ENCODE data around the gene OR5K2.

OR5K2 gene

DNA sequence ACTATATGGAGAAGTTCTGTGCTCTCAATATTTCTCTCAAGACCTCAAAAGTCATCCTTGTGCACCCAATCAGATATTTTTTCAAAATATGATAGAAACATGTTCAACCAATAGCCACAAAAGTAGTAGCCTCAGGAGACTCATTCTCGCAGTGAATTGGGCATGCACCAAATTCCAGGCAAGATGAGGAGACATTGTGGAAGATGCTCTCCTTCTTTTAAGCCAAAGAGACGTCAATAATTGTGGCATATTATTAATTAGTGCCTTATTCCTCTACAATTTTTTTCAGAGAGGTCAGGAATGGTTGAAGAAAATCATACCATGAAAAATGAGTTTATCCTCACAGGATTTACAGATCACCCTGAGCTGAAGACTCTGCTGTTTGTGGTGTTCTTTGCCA lies at the start of gene OR5K2:
Gene OR5K2, plus strand, starts transcription at position 301 of the 400 bp plus-strand sequence. Its CDS starts 0 bp downstream, at position 301.
- no peak for DNase-seq

GRCh38 chr3:98449606-98450193 lies 47.8 kb upstream of the OR5K2 start:
- no peak for DNase-seq

- DNase-seq: no peak
These were observed 47.1 kb upstream of the OR5K2 start for GRCh38 chr3:98450372-98450771.

DNA sequence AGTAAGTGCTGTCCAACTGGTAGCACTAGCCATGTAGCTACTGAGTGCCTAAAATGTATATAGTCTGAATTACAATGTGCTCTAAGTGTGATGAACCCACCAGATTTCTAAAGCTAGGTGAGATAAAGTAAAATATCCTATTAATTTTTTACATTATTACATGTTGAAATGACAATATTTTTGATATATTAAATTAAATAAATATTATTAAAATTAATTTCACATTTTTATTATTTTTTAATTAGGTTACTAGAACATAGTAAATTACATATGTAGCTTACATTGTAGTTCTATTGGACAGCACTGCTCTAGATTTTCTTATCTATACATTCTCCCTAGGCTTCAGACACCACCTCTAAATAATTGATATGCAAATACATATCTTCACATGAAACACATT lies 43.7 kb upstream of the OR5K2 start:
- no peak for DNase-seq

- no peak for DNase-seq
These were observed 42.6 kb upstream of the OR5K2 start for GRCh38 chr3:98454929-98455328.

DNA sequence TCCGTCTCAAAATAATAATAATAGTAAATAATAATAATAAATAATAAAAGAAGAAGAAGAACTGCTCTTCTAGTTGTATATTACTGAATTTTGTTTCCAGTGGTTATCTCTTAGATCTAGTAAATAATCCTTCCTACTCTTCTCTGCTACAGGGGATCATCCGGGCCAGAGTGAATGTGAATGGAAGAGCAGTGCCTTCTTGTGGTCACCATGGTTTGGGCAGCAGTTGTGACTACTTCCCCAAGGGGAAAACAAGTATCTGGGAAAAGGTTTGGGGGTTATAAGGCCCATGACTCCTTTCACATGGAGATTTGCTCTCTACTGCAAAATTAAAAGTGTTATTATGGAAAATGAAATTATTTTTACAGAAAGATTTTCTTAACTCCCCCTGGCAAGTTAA lies 39.9 kb upstream of the OR5K2 start:
- no peak for DNase-seq

- no peak for DNase-seq
These were observed 37.3 kb upstream of the OR5K2 start for GRCh38 chr3:98460220-98460619.

- no peak for DNase-seq
These were observed 34.6 kb upstream of the OR5K2 start, which contains the start of gene OR5K1 for GRCh38 chr3:98462901-98463300. TSS of gene OR5K1 (plus strand) at chr3:98463201. CDS start at chr3:98469577, 6,376 bp downstream.

GRCh38 chr3:98482717-98483482 lies 14.6 kb upstream of the OR5K2 start:
- DNase-seq: no peak

GRCh38 chr3:98483626-98484025 lies 13.9 kb upstream of the OR5K2 start:
- no peak for DNase-seq

- DNase-seq: no peak
These were observed 2.5 kb downstream of the OR5K2 start for GRCh38 chr3:98500019-98500418.

- DNase-seq: no peak
These were observed 3.8 kb downstream of the OR5K2 start for GRCh38 chr3:98501270-98501669.

- DNase-seq: no peak
These were observed 4.5 kb downstream of the OR5K2 start for GRCh38 chr3:98501863-98502576.

GRCh38 chr3:98504539-98504938 lies 7.1 kb downstream of the OR5K2 start:
- DNase-seq: no peak

- no peak for DNase-seq
These were observed 11.1 kb downstream of the OR5K2 start for GRCh38 chr3:98508582-98508981.

- DNase-seq: no peak
These were observed 15.1 kb downstream of the OR5K2 start for GRCh38 chr3:98512576-98512975.

DNA sequence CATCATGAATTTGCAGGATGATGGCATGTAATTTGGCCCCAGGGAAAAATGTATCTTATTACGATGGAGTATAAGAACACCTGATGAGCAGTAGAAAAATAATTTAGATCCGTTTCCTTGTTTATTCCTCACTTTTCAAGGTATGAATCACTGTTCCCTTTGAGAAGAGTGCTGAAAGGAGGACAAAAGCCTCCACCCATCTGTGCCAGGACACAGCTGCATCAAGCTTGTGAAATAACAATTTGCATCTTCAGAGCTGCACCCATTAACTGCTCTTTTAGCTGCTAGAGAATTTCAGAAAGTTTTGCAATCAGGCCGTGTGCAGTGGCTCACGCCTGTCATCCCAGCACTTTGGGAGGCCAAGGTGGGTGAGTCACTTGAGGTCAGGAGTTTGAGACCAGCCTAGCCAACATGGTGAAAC lies 15.6 kb downstream of the OR5K2 start:
- DNase-seq: no peak

GRCh38 chr3:98513736-98514135 lies 16.3 kb downstream of the OR5K2 start:
- no peak for DNase-seq

GRCh38 chr3:98514948-98515347 lies 17.5 kb downstream of the OR5K2 start:
- DNase-seq: no peak

DNA sequence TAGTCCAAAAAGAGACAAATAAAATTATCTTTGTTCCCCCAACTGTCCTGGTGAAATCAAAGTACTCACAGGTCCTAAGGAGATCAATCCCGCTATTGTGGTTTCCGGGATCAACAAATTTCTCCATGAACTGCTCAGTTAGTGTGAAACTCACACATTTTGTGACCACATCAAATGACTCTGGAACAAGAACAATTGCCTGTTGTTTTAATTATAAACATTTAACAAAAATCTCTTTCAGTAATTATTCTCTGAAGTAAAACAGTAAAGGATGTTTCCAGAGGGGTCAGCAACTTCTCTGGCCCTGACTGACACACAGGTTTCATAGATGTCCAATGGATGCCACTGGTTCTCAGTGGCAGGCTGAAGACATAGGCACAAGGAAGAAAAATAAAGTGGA lies 21.3 kb downstream of the OR5K2 start:
- no peak for DNase-seq

GRCh38 chr3:98519351-98519750 lies 21.9 kb downstream of the OR5K2 start:
- DNase-seq: no peak

GRCh38 chr3:98521897-98522543 lies 24.5 kb downstream of the OR5K2 start:
- DNase-seq: peak; percentile 64

- peak; percentile 98 for DNase-seq
These were observed 25.2 kb downstream of the OR5K2 start, which contains the start of gene CLDND1 for GRCh38 chr3:98522544-98523281. TSS of gene CLDND1 (minus strand) at chr3:98522902. CDS start at chr3:98521424, 1,478 bp downstream.

All from femur (tissue), 1 donor.